Fibroblast of peridontal ligament (primary cell): ENCODE results near the gene DYNC2LI1.

ENCODE experiments used
- DNase-seq: peaks from one replicate; pipeline ENCODE4 v3.0.0-alpha.2; 2010; ENCODE audit errors: extremely low read depth

DYNC2LI1 gene

GRCh38 chr2:43846140-43846793 lies 72.4 kb downstream of the DYNC2LI1 start:
- DNase-seq = no peak

GRCh38 chr2:43848214-43848613 lies 74.4 kb downstream of the DYNC2LI1 start:
- peak; percentile 3 for DNase-seq

GRCh38 chr2:43851011-43851980 lies 77.5 kb downstream of the DYNC2LI1 start:
- no peak for DNase-seq

- no peak for DNase-seq
Observed at GRCh38 chr2:43852196-43852730, 78.4 kb downstream of the DYNC2LI1 start.

GRCh38 chr2:43853141-43854081 lies 79.6 kb downstream of the DYNC2LI1 start:
- no peak for DNase-seq

- DNase-seq = no peak
Observed at GRCh38 chr2:43854671-43855070, 80.8 kb downstream of the DYNC2LI1 start.

- DNase-seq = no peak
Observed at GRCh38 chr2:43855292-43855691, 81.5 kb downstream of the DYNC2LI1 start.
